HG03175 (cell line): ENCODE measurements around the gene ENTREP3.

ENCODE experiments used
- ATAC-seq: cut with Tn5 transposase; IDR thresholded peaks from one replicate; pipeline ENCODE4 v1.9.1; 2021; ENCODE audit warnings: mild to moderate bottlenecking, moderate library complexity; ENCODE audit not compliant: unreplicated experiment

ENTREP3 gene

DNA sequence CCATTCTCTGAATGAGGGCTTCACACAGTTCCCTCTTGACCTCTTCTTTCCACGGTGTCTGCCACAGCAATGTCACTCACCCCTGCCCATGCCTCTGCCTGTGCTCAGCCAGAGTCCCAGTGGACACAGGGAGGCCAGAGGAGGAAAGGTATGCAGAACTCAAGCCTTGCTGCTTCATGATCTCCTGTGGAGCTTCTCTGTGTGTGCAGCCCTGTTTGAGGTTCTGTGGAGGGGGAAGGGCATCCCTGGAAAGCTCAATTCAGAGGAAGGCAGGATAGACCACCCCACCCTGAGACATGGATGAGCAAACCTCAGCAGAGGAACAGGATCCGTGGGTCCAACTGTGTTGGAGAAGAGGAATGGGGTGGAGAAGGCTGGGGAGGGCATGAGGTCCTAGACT is 24.0 kb upstream of the ENTREP3 start:
- ATAC-seq: no peak

DNA sequence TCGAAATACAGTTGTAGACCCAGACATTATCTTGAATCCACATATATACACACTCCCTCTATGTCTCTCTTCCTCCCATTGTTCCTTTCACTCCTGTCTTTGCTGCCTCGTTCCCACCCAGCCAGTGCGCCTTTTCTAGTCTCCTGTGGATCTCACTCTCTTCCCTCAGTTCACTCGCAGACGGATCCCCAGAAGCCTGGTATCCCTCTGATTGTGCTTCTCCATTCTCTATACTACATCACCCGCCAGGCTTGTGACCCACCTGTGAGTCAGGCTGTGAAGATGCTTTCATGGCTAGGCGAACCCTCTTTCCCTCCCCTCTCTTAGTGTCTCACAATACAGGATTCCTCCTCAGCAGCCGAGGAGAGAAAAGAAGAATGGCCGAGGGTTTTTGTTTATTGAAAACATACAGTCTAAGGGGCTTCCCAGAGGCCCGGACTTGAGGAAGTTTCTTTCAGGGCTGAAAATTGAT is 23.4 kb upstream of the ENTREP3 start:
- ATAC-seq: no peak

DNA sequence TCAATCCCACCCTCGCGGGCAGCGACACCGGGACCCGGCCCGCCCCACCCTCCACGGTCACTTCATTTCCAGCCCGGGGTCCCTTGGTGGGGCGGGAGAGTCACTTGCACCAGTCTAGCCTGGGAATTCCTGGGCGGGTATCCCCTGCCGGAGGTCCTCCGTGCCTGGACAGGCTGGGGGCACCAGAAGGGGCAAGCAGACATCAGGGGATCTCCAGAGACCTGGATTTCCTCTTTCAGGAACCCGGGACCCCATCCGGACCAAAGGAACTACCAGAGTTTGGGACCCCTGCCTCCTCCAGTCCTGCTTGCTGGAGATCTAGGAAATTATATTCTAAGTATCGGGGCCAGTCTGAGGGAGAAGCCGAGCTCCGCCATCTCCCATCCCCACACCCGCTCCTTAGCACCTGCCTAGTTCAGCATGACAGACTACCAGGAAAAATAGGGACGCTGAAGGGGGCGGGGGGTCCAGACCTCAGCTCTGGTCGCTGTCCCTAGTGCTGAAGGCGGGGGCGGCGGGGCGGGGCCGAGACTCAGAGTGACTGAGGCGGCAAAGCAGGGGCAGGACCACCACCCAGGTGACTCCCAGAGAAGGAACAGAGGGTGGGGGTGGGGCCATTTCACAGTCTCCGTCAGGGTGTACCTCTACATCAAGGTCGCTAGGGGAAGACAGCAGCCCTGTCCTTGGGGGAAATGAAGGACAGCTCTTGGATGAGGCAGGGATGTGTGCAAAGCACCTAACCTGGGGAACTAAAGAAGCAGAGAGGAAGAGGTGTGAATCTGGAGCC is 22.8 kb upstream of the ENTREP3 start:
- ATAC-seq: no peak

DNA sequence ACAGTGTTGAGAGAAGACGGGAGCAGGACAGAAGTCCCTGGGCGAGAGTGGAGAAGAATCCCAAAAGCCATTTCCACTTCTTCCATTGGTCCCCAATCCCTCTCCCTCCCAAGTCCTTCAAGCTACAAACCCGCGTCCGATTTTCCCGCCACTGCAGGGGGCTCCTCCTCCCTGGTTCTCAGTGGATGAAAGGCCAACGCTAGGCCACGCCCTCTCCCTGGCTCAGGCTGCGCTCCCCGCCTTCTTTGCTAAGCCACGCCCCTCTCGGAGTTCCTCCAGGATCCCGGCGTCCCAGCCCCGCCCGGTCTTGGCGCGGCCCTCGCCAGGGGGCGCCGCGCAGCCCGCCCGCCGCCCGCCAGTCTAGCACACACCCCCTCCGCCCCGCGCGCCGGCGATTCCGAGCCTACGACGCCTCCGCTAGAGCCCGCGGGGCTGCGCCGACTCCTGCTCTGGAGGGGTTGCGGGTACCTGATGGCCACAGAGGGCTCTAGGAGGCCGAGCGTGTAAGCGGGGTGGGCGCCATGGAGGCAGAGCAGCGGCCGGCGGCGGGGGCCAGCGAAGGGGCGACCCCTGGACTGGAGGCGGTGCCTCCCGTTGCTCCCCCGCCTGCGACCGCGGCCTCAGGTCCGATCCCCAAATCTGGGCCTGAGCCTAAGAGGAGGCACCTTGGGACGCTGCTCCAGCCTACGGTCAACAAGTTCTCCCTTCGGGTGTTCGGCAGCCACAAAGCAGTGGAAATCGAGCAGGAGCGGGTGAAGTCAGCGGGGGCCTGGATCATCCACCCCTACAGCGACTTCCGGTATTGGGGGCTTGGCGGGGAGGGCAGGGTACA is 22.0 kb upstream of the ENTREP3 start, which contains the start of gene HCN3:
HCN3 (plus strand) TSS at position 394 of the 832 bp plus-strand sequence; CDS start at position 522, 128 bp downstream.
- peak; percentile 65 for ATAC-seq

DNA sequence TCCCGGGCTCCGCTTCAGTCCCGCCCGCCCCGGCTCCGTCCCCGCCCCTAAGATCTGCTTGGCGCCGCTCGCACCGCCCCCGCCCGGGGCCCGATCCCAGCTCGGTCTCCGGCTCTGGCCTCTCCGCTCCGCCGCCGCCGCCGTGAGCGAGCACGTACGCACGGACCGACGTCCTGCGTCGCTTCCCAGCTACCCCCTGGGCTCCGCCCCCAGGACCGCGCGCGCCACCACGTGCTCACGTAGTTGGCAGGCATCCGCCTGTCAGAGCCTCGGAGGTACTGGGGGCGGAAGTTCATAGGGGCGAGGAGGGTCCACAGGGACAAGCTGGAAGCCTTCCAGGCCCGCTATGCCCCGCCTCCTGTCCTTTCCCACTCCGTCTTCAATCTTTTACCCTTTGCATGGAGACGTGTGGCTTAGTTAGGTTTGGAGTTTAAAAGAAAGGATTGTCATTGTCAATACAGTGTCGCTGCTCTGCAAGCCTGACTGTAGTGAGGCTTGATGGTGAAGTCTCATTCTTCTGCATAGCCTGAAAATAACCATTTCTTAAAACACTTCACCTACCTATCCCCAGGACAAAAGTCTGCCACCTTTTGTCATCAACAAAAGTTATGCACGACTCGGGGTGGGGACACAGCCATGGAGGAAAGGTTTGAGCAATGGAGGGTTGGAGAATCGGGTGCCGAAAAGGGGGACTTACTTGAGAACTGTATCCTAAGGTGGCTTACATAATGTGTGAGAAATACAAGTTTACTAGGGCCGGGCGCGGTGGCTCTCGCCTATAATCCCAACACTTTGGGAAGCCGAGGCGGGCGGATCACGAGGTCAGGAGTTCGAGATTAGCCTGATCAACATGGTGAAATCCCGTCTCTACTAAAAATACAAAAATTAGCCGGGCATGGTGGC is 18.3 kb upstream of the ENTREP3 start, which contains the start of gene CLK2:
CLK2 (minus strand) TSS at position 162 of the 903 bp plus-strand sequence. CDS start 2,527 bp downstream, outside the sequence.
- ATAC-seq: peak; percentile 76

DNA sequence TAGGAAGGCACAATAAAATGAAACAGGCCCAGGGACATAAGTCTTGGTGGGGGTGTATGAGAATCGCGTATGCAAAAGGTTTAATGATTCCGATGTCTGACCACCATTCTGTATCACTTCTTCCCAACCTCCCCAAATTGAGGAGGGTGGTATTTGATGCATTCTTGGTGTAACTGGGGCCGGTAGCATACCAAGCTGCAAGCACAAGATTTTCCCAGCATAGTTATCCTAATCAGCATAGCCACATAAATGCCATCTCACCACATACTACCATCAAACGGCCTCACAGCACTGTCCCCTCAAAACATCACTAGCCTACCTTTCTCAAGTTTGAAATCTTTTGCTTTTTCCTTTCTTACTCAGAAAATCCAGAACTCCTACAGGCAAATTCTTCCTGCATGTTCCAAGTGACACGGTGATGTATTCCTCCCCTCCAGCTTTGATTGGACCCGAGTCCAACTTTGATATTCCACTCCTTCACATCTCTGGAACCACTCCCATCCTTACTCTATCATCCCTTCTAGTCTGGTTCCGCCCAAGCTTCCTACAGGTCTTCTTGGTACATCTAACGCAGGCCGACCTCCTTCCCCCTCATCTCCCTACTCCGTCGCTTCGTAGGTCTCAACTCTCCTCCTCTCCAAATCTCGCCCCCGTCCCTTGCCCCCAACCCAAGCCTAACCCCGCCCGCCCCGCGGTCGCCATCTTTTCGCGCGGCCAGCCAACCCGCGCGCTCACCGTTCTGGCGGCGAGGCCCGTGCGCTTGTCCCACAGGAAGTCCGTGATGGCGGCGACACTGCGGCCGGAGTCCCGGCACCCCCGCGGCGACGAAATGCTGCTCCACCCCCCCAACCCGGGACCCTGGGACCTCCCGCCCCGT is 17.4 kb upstream of the ENTREP3 start:
- peak; percentile 40 for ATAC-seq

DNA sequence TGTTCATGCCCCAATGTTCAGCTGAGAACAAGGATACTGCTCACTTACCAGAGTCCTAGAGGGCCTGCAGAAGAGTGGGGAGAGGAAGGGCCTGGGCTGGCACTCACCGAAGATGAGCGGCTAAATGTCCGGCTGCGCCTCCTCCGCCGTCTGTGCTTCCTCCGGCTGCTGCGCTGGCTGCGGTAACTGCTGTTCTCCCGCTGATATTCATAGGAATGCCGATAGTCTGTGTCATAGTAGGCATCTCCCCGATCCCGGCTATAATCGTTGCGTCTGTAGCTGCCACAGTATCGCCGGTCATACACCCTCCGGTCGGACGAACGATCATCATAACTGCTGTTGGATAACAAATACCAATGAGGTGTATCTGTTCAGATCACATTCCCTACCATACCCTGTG is 14.1 kb upstream of the ENTREP3 start:
- ATAC-seq: no peak

DNA sequence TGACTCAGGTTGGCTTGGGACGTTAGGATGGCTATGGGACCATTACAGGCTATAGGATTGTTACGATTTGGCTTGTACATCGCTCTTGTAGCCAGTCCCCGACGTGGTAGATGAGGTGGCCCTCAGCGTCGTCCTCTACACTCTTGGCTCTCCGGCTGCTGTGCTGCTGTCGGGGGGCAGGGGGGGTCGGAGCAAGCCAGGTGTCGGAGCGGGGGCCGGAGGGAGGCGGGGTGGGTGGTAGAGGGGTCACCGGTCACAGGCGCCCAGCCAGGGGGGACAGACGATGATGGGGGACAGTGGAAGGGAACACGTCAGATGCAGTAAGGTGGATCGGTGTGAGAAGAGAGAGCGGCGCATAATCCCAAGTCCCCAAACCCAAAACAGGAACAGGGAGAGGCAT is 13.3 kb upstream of the ENTREP3 start:
- no peak for ATAC-seq

DNA sequence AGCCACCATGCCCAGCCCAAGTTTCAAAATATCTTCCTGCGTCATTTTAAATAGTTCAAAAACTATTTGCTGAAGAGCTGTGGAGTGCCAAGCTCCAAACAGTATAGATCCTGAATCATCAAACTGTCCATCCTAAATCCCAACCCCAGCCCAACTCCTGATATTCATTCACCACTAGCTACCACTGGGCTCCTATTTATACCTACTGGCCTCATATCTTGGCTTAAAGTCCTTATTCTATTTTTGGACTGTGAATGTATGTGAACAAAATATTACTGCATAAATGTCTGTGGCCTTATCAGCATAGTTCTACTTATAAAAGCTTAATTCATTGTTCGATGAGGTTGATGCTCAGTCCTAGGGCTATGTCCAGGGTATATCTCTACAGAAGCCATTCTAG is 12.1 kb upstream of the ENTREP3 start:
- no peak for ATAC-seq

DNA sequence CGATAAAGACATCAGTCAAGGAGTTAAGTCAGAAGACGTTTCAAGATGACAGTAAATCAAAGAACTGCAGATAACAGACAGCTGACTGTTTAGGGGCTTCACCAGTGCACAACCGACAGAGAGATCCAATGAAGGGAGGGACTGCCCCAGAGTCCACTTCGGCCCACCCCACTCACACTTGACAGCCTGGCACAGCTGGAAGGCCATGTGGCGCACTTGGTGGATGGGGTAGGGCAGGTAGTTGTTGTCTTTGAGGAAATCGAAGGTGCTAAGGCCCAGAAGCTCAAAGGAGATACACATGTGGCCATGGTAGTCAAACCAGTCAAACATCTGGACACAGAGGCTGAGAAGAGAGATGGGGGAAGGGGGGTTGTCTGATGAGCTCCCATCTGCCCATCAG is 11.3 kb upstream of the ENTREP3 start:
- no peak for ATAC-seq

DNA sequence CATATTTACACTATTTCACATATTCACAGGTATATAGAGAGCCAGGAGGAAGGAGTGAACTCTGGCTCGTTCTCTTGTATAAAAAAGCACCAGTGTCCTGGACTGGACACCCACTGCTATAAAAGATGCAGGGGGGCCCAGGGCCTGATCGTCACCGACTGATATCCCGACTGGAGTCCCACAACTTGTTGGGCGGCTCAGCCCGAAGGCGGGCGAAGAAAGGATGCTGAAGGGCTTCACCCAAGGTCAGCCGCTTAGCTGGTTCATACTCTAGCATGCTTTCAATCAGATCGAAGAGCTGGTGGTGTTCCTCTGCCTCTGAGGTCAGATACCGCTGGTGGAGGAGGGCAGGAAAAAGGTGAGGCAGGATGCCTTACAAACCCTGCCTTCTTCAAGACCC is 7.8 kb upstream of the ENTREP3 start:
- no peak for ATAC-seq

DNA sequence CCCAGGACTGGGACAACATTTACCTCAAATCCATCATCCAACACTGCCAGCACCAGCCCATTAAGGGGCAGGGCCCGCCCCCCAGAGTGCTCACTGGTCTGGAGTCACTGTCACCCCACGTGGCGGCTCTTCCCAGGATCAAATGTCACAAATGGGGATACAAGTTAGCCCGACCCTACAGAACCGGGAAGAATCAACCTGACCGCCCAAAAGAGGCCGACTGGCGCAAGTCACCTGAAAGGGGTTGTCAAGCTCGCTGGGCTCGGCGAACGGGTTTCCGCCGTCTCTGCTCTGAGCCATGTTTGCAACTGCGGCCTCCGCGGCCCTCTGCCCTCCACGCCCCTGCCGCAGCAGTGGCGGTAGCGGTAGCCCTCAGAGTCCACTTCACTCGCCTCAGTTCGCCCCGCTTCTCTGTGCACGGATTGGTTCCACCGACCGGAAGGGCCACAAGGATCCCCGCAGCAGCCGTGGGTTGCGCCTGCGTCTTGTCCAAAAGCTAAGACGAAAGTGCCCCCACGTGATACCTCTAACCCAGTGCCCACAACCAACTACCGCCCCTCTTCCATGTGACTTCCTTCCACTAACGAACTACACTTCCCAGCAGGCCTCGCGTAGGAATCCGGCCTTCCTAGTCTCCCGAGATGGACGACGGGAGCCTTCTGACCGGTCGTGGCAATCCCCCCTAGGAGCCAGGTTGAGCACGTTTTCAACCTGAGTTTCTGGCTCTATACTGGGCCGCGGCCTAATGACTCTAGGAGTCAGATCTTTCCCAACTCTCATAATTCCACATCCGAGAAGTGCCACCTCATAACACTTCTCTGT is 6.8 kb upstream of the ENTREP3 start, which contains the start of gene SCAMP3:
SCAMP3 (minus strand) TSS at position 509 of the 822 bp plus-strand sequence; CDS start at position 300, 209 bp downstream.
- peak; percentile 94 for ATAC-seq

DNA sequence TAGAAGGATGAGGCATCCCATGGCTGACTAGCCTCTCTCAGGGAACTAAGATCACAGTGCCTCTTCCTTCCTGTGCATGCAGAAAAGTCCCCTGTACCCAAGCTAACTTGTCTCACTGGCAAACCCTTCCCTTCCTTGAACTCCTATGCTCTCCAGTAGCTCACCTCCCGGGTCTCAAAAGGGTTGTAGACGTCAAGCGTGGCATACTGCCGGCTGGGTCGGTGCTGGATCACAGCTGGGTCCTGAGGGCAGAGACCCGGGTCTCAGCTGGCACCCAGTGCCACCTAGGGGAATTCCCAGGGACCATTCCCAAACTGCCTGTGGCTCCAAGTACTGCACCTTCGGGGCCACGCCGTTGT is 6.2 kb upstream of the ENTREP3 start:
- no peak for ATAC-seq

DNA sequence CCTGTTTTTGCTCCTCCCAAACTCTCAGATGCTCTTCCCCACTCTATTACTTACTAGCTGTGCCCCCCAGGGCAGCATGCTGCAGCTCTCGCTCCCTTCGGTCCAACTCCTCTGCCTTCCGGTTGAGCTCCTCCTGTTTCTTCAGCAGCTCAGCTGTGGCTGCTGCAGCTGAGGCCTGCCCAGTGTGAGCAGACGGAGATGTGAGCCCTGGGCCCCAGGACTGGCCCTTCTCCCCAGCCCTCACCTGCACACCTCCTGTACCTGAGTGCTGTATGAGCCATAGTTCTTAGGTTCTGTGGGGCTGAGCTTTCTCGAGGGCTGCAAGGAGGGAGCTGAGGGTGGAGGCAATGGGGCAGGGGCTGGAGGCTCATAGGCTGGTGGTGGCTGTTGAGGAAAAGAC is 5.0 kb upstream of the ENTREP3 start:
- ATAC-seq: no peak

DNA sequence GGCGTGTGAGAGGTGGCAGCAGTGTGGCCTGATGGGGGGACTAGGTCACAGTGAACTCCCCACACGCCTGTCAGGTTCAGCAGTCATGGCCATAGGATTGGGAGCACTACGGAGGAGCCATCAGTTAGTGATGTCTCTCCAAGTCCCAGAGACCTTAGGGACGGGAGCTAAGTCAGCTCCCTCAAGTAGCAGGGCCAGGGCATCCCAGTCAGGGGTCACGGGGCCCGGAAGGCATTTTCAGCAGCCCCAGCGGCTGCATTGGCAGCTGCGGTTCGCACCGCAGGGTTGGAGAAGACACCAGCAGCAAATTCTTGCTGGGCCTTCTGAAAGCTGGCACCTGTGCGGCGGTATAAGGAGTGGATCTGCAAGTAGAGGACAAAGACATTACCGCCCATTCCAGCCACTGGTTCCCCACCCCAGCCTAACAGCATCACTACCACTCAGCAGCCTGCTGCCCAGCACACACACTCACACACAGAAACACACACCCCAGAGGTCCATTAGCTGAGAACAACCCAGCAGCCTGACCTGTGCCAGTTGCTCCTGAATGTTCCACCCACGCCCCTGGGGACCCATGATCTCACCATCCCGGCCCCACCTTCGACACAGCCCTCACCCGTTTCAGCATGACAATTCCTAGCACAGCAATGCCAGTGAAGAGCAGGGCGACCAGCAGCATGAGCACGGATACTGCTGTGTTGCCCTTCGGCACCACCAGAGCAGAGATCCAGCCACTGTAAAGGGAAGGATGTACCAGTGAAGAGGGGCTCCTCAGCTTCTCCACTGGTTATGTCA is 972 bp upstream of the ENTREP3 start:
- no peak for ATAC-seq

DNA sequence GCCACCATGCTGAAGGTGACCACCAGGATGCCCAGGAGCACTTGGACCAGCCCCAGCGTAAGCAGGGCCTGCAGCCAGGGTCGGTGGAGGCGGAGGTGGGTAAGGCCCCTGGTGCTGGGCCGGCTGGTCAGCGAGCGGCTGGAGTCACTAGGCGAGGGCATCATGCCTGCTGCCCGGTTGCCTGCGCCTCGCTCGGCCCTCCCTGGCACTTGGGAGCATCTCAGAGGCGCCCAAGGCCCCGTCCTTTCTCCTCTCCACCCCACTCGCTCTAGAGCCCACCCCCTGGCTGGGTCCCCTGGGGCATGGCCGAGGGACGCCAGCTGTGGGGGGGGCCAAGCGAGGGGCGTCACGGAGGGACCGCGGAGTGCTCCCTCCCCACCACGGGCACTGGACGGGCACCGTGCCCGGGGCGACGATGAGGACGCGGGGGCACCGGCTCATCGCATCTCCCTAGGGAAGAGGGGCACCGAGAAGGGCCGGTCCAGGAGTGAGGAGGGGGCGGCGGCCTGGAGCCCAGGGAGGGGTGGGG is 505 bp downstream of the ENTREP3 start:
- ATAC-seq: no peak

DNA sequence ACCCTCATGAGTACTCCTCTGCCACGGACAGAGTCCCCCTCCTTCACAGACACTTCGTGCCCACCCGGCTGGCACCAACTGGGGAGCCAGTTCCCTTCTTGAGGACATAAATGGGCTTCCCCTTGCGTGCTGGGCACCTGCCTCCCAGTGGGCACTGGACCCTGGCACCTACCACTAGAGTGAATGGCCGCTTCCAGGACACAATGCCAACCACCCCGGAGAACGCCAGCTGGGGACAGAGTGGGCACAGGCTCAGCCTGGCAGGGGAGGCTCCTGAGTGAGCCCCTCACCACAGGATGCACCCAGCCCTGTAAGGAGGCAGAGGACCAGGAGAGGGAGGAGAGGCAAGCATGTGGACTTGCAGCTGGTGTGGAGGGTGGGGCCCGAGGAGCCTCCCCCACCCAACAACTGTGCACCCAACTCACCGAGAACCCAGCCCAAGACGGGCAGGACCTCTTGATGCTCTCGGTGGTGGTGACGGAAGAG is 1.0 kb downstream of the ENTREP3 start:
- no peak for ATAC-seq

DNA sequence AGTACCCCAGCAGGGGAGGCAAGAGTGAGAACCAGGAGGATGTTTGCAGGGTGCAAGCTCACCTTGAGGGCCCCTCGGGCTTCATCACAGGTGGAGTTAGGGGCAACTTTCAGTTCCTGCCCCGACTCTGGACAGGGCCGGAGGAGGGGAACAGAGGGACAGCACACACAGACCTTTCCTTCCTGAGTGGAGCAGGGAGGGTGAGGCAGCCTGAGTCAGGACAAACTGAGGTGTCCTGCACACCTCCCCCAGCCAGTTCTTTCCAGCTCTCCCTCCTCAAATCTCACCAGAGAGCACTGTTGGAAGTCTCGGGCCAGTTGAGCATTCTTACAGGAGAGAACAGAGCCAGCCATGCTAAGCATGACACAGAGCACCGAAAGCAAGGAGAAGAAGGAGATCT is 1.5 kb downstream of the ENTREP3 start:
- no peak for ATAC-seq
